HEK293 (cell line): ENCODE results near the gene UBASH3B.

Experiments
- CTCF ChIA-PET: fragments of 350-600 bp; formaldehyde crosslinking; extraction: SDS; loops from one replicate; lab custom pipeline; 2021; ENCODE audit warnings: antibody characterized with exemption; lab: Yijun Ruan, JAX
- POLR2A ChIA-PET: fragments of 300-600 bp; formaldehyde crosslinking; extraction: SDS; loops from one replicate; lab custom pipeline; 2020; ENCODE audit warnings: antibody characterized with exemption, inconsistent platforms; lab: Yijun Ruan, JAX
- H3K27ac ChIP-seq: fragments of 200-500 bp; sonication (Bioruptor generic); 2 replicates; pipeline ENCODE4 v1.5.1; 2014; ENCODE audit warnings: low read depth, low read length, control low read depth, inconsistent platforms; ENCODE audit errors: extremely low read depth
- H3K36me3 ChIP-seq, 2 experiments: fragments of 200-500 bp in 1 of 2; sonication (Bioruptor generic) in 1 of 2; 1 replicate in 1 of 2; 2 replicates in 1 of 2; pipeline ENCODE4 v1.5.1; 2014 to 2017; ENCODE audit warnings: inconsistent platforms in 2 of 2, low read length in 2 of 2; ENCODE audit not compliant: control insufficient read depth in 2 of 2, insufficient read depth in 1 of 2
- H3K4me1 ChIP-seq: fragments of 200-500 bp; sonication (Bioruptor generic); 2 replicates; pipeline ENCODE4 v1.5.1; 2014; ENCODE audit warnings: mild to moderate bottlenecking, low read length, inconsistent platforms; ENCODE audit not compliant: control insufficient read depth, insufficient read depth
- H3K4me3 ChIP-seq: 2 replicates; pipeline ENCODE4 v1.5.1; 2011; ENCODE audit warnings: low read depth, mild to moderate bottlenecking, control low read depth, low read length, moderate library complexity
- H3K9me3 ChIP-seq: fragments of 200-500 bp; sonication (Bioruptor generic); 2 replicates; pipeline ENCODE4 v1.5.1; 2014; ENCODE audit warnings: low read depth, low read length, inconsistent platforms; ENCODE audit not compliant: control insufficient read depth, insufficient read depth
- GLI2 ChIP-seq: fragments of 450-650 bp; formaldehyde crosslinking; IDR thresholded peaks from 2 replicates; pipeline ENCODE4; 2017; ENCODE audit warnings: missing biosample characterization, missing genetic modification characterization, low read depth, borderline replicate concordance
- OSR2 ChIP-seq: fragments of 450-650 bp; formaldehyde crosslinking; IDR thresholded peaks from 2 replicates; pipeline ENCODE4 v1.5.1; 2016; ENCODE audit warnings: missing biosample characterization, missing genetic modification characterization
- PRDM10 ChIP-seq: fragments of 450-650 bp; formaldehyde crosslinking; IDR thresholded peaks from 2 replicates; pipeline ENCODE4 v1.5.1; 2016; ENCODE audit warnings: missing biosample characterization, missing genetic modification characterization
- YY1 ChIP-seq: fragments of 450-650 bp; formaldehyde crosslinking; IDR thresholded peaks from 2 replicates; pipeline ENCODE4 v1.5.1; 2018; ENCODE audit warnings: missing biosample characterization, missing genetic modification characterization
- ZBTB20 ChIP-seq: fragments of 450-650 bp; formaldehyde crosslinking; IDR thresholded peaks from 2 replicates; pipeline ENCODE4 v1.5.1; 2016; ENCODE audit warnings: missing biosample characterization, missing genetic modification characterization
- ZBTB21 ChIP-seq: fragments of 450-650 bp; formaldehyde crosslinking; IDR thresholded peaks from 2 replicates; pipeline ENCODE4 v1.5.1; 2017; ENCODE audit warnings: missing biosample characterization, missing genetic modification characterization
- ZFP37 ChIP-seq: fragments of 450-650 bp; formaldehyde crosslinking; IDR thresholded peaks from 2 replicates; pipeline ENCODE4 v1.5.1; 2016; ENCODE audit warnings: missing biosample characterization, missing genetic modification characterization
- ZNF239 ChIP-seq: fragments of 450-650 bp; formaldehyde crosslinking; IDR thresholded peaks from 2 replicates; pipeline ENCODE4 v1.5.1; 2016; ENCODE audit warnings: missing biosample characterization, missing genetic modification characterization
- ZNF335 ChIP-seq: fragments of 450-650 bp; formaldehyde crosslinking; conservative IDR thresholded peaks from 2 replicates; pipeline ENCODE4 v1.5.1; 2016; ENCODE audit warnings: missing biosample characterization, missing genetic modification characterization
- ZNF362 ChIP-seq: fragments of 450-650 bp; formaldehyde crosslinking; IDR thresholded peaks from 2 replicates; pipeline ENCODE4 v1.5.1; 2016; ENCODE audit warnings: missing biosample characterization, missing genetic modification characterization
- ZNF404 ChIP-seq: fragments of 450-650 bp; formaldehyde crosslinking; IDR thresholded peaks from 2 replicates; pipeline ENCODE4 v1.5.1; 2017; ENCODE audit warnings: missing biosample characterization, missing genetic modification characterization
- ZNF416 ChIP-seq: fragments of 450-650 bp; formaldehyde crosslinking; IDR thresholded peaks from 2 replicates; pipeline ENCODE4 v1.5.1; 2016; ENCODE audit warnings: missing biosample characterization, missing genetic modification characterization
- ZNF558 ChIP-seq: fragments of 450-650 bp; formaldehyde crosslinking; IDR thresholded peaks from 2 replicates; pipeline ENCODE4 v1.5.1; 2016; ENCODE audit warnings: missing biosample characterization, missing genetic modification characterization
- ZNF561 ChIP-seq: fragments of 450-650 bp; IDR thresholded peaks from 2 replicates; pipeline ENCODE4 v1.5.1; 2018; ENCODE audit warnings: missing biosample characterization, missing genetic modification characterization, borderline replicate concordance
- ZNF645 ChIP-seq: fragments of 450-650 bp; formaldehyde crosslinking; IDR thresholded peaks from 2 replicates; pipeline ENCODE4; 2016; ENCODE audit warnings: missing biosample characterization, missing genetic modification characterization
- ZNF654 ChIP-seq: fragments of 450-650 bp; formaldehyde crosslinking; IDR thresholded peaks from 2 replicates; pipeline ENCODE4 v1.5.1; 2016; ENCODE audit warnings: low read depth, missing biosample characterization, missing genetic modification characterization
- ZNF660 ChIP-seq: fragments of 450-650 bp; IDR thresholded peaks from 2 replicates; pipeline ENCODE4 v1.5.1; 2018; ENCODE audit warnings: missing biosample characterization, mild to moderate bottlenecking, missing genetic modification characterization
- ZNF670 ChIP-seq: fragments of 450-650 bp; formaldehyde crosslinking; IDR thresholded peaks from 2 replicates; pipeline ENCODE4 v1.5.1; 2016; ENCODE audit warnings: missing biosample characterization, missing genetic modification characterization, low read depth
- ZNF830 ChIP-seq: fragments of 450-650 bp; IDR thresholded peaks from 2 replicates; pipeline ENCODE4 v1.5.0; 2018; ENCODE audit warnings: missing biosample characterization, missing genetic modification characterization, low read depth, mild to moderate bottlenecking, moderate library complexity
- ZSCAN4 ChIP-seq: fragments of 450-650 bp; formaldehyde crosslinking; IDR thresholded peaks from 2 replicates; pipeline ENCODE4 v1.5.1; 2017; ENCODE audit warnings: missing biosample characterization, missing genetic modification characterization

The UBASH3B gene

GRCh38 chr11:122793515-122793914, 138.0 kb downstream of the UBASH3B start:
- Histone ChIP-seq H3K36me3 (peaks cover 0 to 23% of the 10 kb centered on the region in 2 experiments; a peak in 1 of 3 replicates), H3K9me3 (no peaks in the 10 kb centered on the region), H3K4me1 (no peaks in the 10 kb centered on the region), H3K4me3 (no peak overlapping the region), H3K27ac (no peak overlapping the region)
- ChIA-PET POLR2A (no interaction called here), CTCF (interaction anchor here (0.6 to 7.0 kb wide), 3 partner anchors 60 to 337 kb away, joined by 4 to 131 read pairs (median 4); no protein-coding TSS in a partner anchor)
- TF ChIP-seq ZNF404 (tag by site-specific recombination) (no peak), ZNF335 (tag by site-specific recombination) (no peak), ZBTB21 (no peak), YY1 (tag by site-specific recombination) (no peak)

GRCh38 chr11:122795307-122795706, 139.8 kb downstream of the UBASH3B start:
- H3K4me1 ChIP-seq, result no peaks in the 10 kb centered on the region
- H3K4me3 ChIP-seq, result no peak overlapping the region
- no peaks in the 10 kb centered on the region for H3K9me3 ChIP-seq
- H3K36me3 ChIP-seq, result peaks cover 0 to 26% of the 10 kb centered on the region in 2 experiments; a peak in 1 of 3 replicates
- ChIA-PET POLR2A (no interaction called here), CTCF (interaction anchor here (0.7 to 7.0 kb wide), 14 partner anchors 10 to 228 kb away, joined by 3 to 131 read pairs (median 8); no protein-coding TSS in a partner anchor)
- no peak for TF ChIP-seq ZNF660 (tag by site-specific recombination)
- TF ChIP-seq ZNF416 (tag by site-specific recombination), result no peak
- TF ChIP-seq ZNF561 (tag by site-specific recombination), result no peak
- TF ChIP-seq ZNF830 (tag by site-specific recombination), result no peak
- no peak for TF ChIP-seq ZNF239 (tag by site-specific recombination)
- TF ChIP-seq OSR2, result no peak
- no peak for TF ChIP-seq ZBTB20 (tag by site-specific recombination)
- no peak for TF ChIP-seq ZNF362 (tag by site-specific recombination)
- no peak for TF ChIP-seq ZSCAN4 (tag by site-specific recombination)
- no peak for TF ChIP-seq ZNF645
- no peak for TF ChIP-seq ZNF558 (tag by site-specific recombination)
- TF ChIP-seq ZNF670 (tag by site-specific recombination), result no peak
- TF ChIP-seq GLI2 (tag by site-specific recombination), result no peak
- no peak for TF ChIP-seq ZFP37 (tag by site-specific recombination)
- no peak overlapping the region for H3K27ac ChIP-seq

- H3K9me3 ChIP-seq, result no peaks in the 10 kb centered on the region
- H3K4me3 ChIP-seq, result no peak overlapping the region
- no peak for TF ChIP-seq PRDM10
- peak; percentile 15; the same call in 1 of the 2 replicates for TF ChIP-seq ZNF654
- POLR2A ChIA-PET, result no interaction called here
- no peak overlapping the region for H3K27ac ChIP-seq
- no peaks in the 10 kb centered on the region for H3K4me1 ChIP-seq
- peaks cover 0 to 30% of the 10 kb centered on the region in 2 experiments; a peak in 1 of 3 replicates for H3K36me3 ChIP-seq
- CTCF ChIA-PET, result interaction anchor here (0.6 to 7.0 kb wide), 31 partner anchors 7 to 893 kb away, joined by 3 to 131 read pairs (median 4); partner anchors contain the start of gene CRTAM
Observed at GRCh38 chr11:122796128-122796717, 140.7 kb downstream of the UBASH3B start.
